Right lobe of liver (tissue), 4 donors: ENCODE results near the gene MYO5C.

Experiments used
- CTCF ChIP-seq, 4 donors: fragments of 200-600 bp in 3 of 4; fragments of 450-650 bp in 1 of 4; IDR thresholded peaks; one replicate each; pipeline versions ENCODE4 v1.5.1 to v1.8.0; 2016 to 2022; ENCODE audit warnings: antibody characterized with exemption in 4 of 4, mild to moderate bottlenecking in 2 of 4
- POLR2A ChIP-seq: fragments of 450-650 bp; IDR thresholded peaks from one replicate; pipeline ENCODE4 v1.6.1; 2017; ENCODE audit warnings: antibody characterized with exemption, mild to moderate bottlenecking
- donor health status: DM: no; HTN: no; CAD: no.
- donor health status: DM: no; HTN: no; CAD: no.
- donor health status: DM: no; HTN: yes; CAD: no.

GRCh38 chr15:52148403-52148802 lies 147.2 kb downstream of the MYO5C start:
- TF ChIP-seq CTCF (IDR thresholded peaks at IDR 0.05) (no peak), POLR2A (no peak)
